Parathyroid adenoma (tissue), 2 donors: Measurements from ENCODE around the gene ATP2B1.

Experiments used
- H2AFZ ChIP-seq: fragments of 300-600 bp; sonication (generic); one replicate; pipeline ENCODE4 v1.7.0; 2017; ENCODE audit warnings: antibody characterized with exemption, mild to moderate bottlenecking
- H3K27ac ChIP-seq: fragments of 300-600 bp; sonication (generic); one replicate; pipeline ENCODE4 v1.7.0; 2017
- H3K27me3 ChIP-seq: fragments of 300-600 bp; sonication (generic); one replicate; pipeline ENCODE4 v1.7.0; 2017; ENCODE audit warnings: low read length; ENCODE audit not compliant: control insufficient read depth, insufficient read depth
- H3K36me3 ChIP-seq: fragments of 300-600 bp; sonication (generic); one replicate; pipeline ENCODE4 v1.7.0; 2017; ENCODE audit warnings: low read length; ENCODE audit not compliant: control insufficient read depth, insufficient read depth
- H3K4me1 ChIP-seq: fragments of 300-600 bp; sonication (generic); one replicate; pipeline ENCODE4 v1.7.0; 2017; ENCODE audit warnings: control low read depth
- H3K4me2 ChIP-seq: fragments of 300-600 bp; sonication (generic); one replicate; pipeline ENCODE4 v1.7.0; 2017; ENCODE audit warnings: low read length
- H3K4me3 ChIP-seq: fragments of 300-600 bp; sonication (generic); one replicate; pipeline ENCODE4 v1.7.0; 2017; ENCODE audit warnings: low read depth, low read length
- H3K79me2 ChIP-seq: fragments of 300-600 bp; sonication (generic); one replicate; pipeline ENCODE4 v1.7.0; 2017; ENCODE audit warnings: control low read depth
- H3K9ac ChIP-seq: fragments of 300-600 bp; sonication (generic); one replicate; pipeline ENCODE4 v1.7.0; 2017; ENCODE audit warnings: mild to moderate bottlenecking
- H3K9me3 ChIP-seq: fragments of 300-600 bp; sonication (generic); one replicate; pipeline ENCODE4 v1.7.0; 2017; ENCODE audit warnings: low read length; ENCODE audit not compliant: control insufficient read depth
- CTCF ChIP-seq: fragments of 300-600 bp; sonication (generic); IDR thresholded peaks from one replicate; pipeline ENCODE4 v1.7.0; 2017; ENCODE audit warnings: antibody characterized with exemption, mild to moderate bottlenecking
- donor health status: primary hyperparathyroidism.

Gene ATP2B1

GRCh38 chr12:89538897-89539296, 169.7 kb downstream of the ATP2B1 start:
- no peaks in the 10 kb centered on the region for H3K36me3 ChIP-seq
- no peak overlapping the region for H3K9ac ChIP-seq
- H3K9me3 ChIP-seq = no peaks in the 10 kb centered on the region
- H3K4me3 ChIP-seq = no peak overlapping the region
- H3K27ac ChIP-seq = no peak overlapping the region
- peaks cover 5% of the 10 kb centered on the region for H3K4me1 ChIP-seq
- no peaks in the 10 kb centered on the region for H3K79me2 ChIP-seq
- no peaks in the 10 kb centered on the region for H3K27me3 ChIP-seq
- no peak for TF ChIP-seq CTCF
- no peak overlapping the region for H2AFZ ChIP-seq
- no peak overlapping the region for H3K4me2 ChIP-seq
